ENCODE measurements around the gene GUCA1C. TPM values are rescaled to one million over a fixed set of nuclear protein-coding genes. Genes with fewer than 3 reads are reported as not detected.

Gene GUCA1C
- total and polyA plus RNA-seq, 8 donors: not detected

- intact Hi-C loops (cut with DNase I): no loop called here
- Histone ChIP-seq H3K4me1 (no peaks in the 10 kb centered on the region), H3K27me3 (no peaks in the 10 kb centered on the region), H3K9me3 (no peaks in the 10 kb centered on the region), H3K36me3 (no peaks in the 10 kb centered on the region), H3K27ac (no peak overlapping the region), H3K4me3 (no peak overlapping the region)
- ATAC-seq: no peak
- no peak for TF ChIP-seq CTCF (IDR thresholded peaks at IDR 0.05)
- no peak for DNase-seq
These were observed 58.7 kb downstream of the GUCA1C start for GRCh38 chr3:108894981-108895380.

- no peak for TF ChIP-seq CTCF (IDR thresholded peaks at IDR 0.05)
- intact Hi-C loops (cut with DNase I): no loop called here
- Histone ChIP-seq H3K9me3 (no peaks in the 10 kb centered on the region), H3K27ac (no peak overlapping the region), H3K4me3 (no peak overlapping the region), H3K36me3 (no peaks in the 10 kb centered on the region), H3K27me3 (no peaks in the 10 kb centered on the region), H3K4me1 (no peaks in the 10 kb centered on the region)
- DNase-seq (no peak), ATAC-seq (peak; percentile 81)
These were observed 61.8 kb downstream of the GUCA1C start for GRCh38 chr3:108891833-108892232.

- Histone ChIP-seq H3K4me3 (no peak overlapping the region), H3K9me3 (no peaks in the 10 kb centered on the region), H3K36me3 (no peaks in the 10 kb centered on the region), H3K27me3 (no peaks in the 10 kb centered on the region), H3K4me1 (no peaks in the 10 kb centered on the region), H3K27ac (no peak overlapping the region)
- no peak for TF ChIP-seq CTCF (IDR thresholded peaks at IDR 0.05)
- DNase-seq: no peak
- intact Hi-C loops (cut with DNase I): no loop called here
- ATAC-seq: no peak
These were observed 65.9 kb downstream of the GUCA1C start for GRCh38 chr3:108887777-108888176.

GRCh38 chr3:108887121-108887520 is 66.6 kb downstream of the GUCA1C start:
- TF ChIP-seq CTCF (IDR thresholded peaks at IDR 0.05): no peak
- Histone ChIP-seq H3K36me3 (no peaks in the 10 kb centered on the region), H3K4me1 (no peaks in the 10 kb centered on the region), H3K27me3 (no peaks in the 10 kb centered on the region), H3K27ac (no peak overlapping the region), H3K4me3 (no peak overlapping the region), H3K9me3 (no peaks in the 10 kb centered on the region)
- intact Hi-C loops (cut with DNase I): no loop called here
- ATAC-seq (no peak), DNase-seq (no peak)

- no peak overlapping the region for H3K27ac ChIP-seq
- no peak overlapping the region for H3K4me3 ChIP-seq
- intact Hi-C loops (cut with DNase I): no loop called here
- no peaks in the 10 kb centered on the region for H3K27me3 ChIP-seq
- no peaks in the 10 kb centered on the region for H3K36me3 ChIP-seq
- no peak for DNase-seq
- ATAC-seq: no peak
- TF ChIP-seq CTCF (IDR thresholded peaks at IDR 0.05): no peak
- no peaks in the 10 kb centered on the region for H3K4me1 ChIP-seq
- no peaks in the 10 kb centered on the region for H3K9me3 ChIP-seq
These were observed 70.3 kb downstream of the GUCA1C start for GRCh38 chr3:108883373-108883772.

Data from left lung (tissue), 10 donors.